Astrocyte (in vitro differentiated cells and primary cell): ENCODE measurements around the gene CACNB1. TPM values are rescaled to one million over a fixed set of nuclear protein-coding genes. Genes with fewer than 3 reads are reported as not detected.

Experiments
- DNase-seq: peaks from one replicate; pipeline ENCODE4 v3.0.0-alpha.2; 2010; ENCODE audit warnings: low read depth
- FAIRE-seq: peaks from 2 replicates; lab custom pipeline; 2011; peaks lifted over from hg19 to GRCh38; lab: Jason Lieb, UNC
- H2AFZ ChIP-seq: 2 replicates; pipeline ENCODE4 v1.6.0; 2012; ENCODE audit warnings: low read depth, low read length, inconsistent platforms
- H3K27ac ChIP-seq: 2 replicates; pipeline ENCODE4 v1.5.1; 2011; ENCODE audit warnings: low read depth, low read length, inconsistent platforms
- H3K27me3 ChIP-seq: 2 replicates; pipeline ENCODE4 v1.6.0; 2011; ENCODE audit warnings: low read length, inconsistent platforms; ENCODE audit not compliant: insufficient read depth
- H3K36me3 ChIP-seq: 2 replicates; pipeline ENCODE4 v1.5.1; 2011; ENCODE audit warnings: low read length, inconsistent platforms; ENCODE audit not compliant: insufficient read depth
- H3K4me1 ChIP-seq: 2 replicates; pipeline ENCODE4 v1.5.1; 2011; ENCODE audit warnings: low read length, inconsistent platforms; ENCODE audit not compliant: insufficient read depth
- H3K4me2 ChIP-seq: 2 replicates; pipeline ENCODE4 v1.6.0; 2012; ENCODE audit warnings: low read length, inconsistent platforms
- H3K4me3 ChIP-seq: 2 replicates; pipeline ENCODE4 v1.5.1; 2011; ENCODE audit warnings: low read depth, mild to moderate bottlenecking, low read length, inconsistent platforms; ENCODE audit not compliant: insufficient read depth
- H3K79me2 ChIP-seq: 2 replicates; pipeline ENCODE4 v1.6.0; 2012; ENCODE audit warnings: mild to moderate bottlenecking, low read length, inconsistent platforms; ENCODE audit not compliant: insufficient read depth
- H3K9ac ChIP-seq: 2 replicates; pipeline ENCODE4 v1.6.0; 2012; ENCODE audit warnings: mild to moderate bottlenecking, low read length, inconsistent platforms
- H3K9me3 ChIP-seq: 2 replicates; pipeline ENCODE4 v1.5.1; 2012; ENCODE audit warnings: low read depth, mild to moderate bottlenecking, low read length, inconsistent platforms; ENCODE audit not compliant: insufficient read depth
- H4K20me1 ChIP-seq: 2 replicates; pipeline ENCODE4 v1.6.0; 2012; ENCODE audit warnings: low read length, inconsistent platforms; ENCODE audit not compliant: insufficient read depth
- H3K27ac Mint-ChIP-seq: one replicate; pipeline ENCODE4 v1.8.0; 2021; ENCODE audit warnings: mild to moderate bottlenecking, mixed read lengths; ENCODE audit not compliant: unreplicated experiment
- H3K27me3 Mint-ChIP-seq: one replicate; pipeline ENCODE4 v1.8.0; 2021; ENCODE audit warnings: low read depth, mixed read lengths; ENCODE audit not compliant: unreplicated experiment
- H3K36me3 Mint-ChIP-seq: one replicate; pipeline ENCODE4 v1.8.0; 2021; ENCODE audit warnings: low read depth, mixed read lengths; ENCODE audit not compliant: unreplicated experiment
- H3K4me1 Mint-ChIP-seq: one replicate; pipeline ENCODE4 v1.8.0; 2021; ENCODE audit warnings: low read depth, mixed read lengths; ENCODE audit not compliant: unreplicated experiment
- H3K4me3 Mint-ChIP-seq: one replicate; pipeline ENCODE4 v1.8.0; 2021; ENCODE audit warnings: mild to moderate bottlenecking, moderate library complexity, mixed read lengths; ENCODE audit not compliant: unreplicated experiment
- H3K9me3 Mint-ChIP-seq: one replicate; pipeline ENCODE4 v1.8.0; 2021; ENCODE audit warnings: mild to moderate bottlenecking, mixed read lengths; ENCODE audit not compliant: unreplicated experiment
- EZH2 ChIP-seq: IDR thresholded peaks from 2 replicates; pipeline ENCODE4 v1.6.1; 2012; ENCODE audit warnings: mild to moderate bottlenecking, low read length, inconsistent platforms; ENCODE audit not compliant: insufficient read depth
- total RNA-seq: library from RNA; stranded (reverse); gene quantifications from 2 replicates; pipeline ENCODE4 v1.2.1, GENCODE V29; 2021
- TF ChIP-seq, protein P1 (sequence below): IDR thresholded peaks from 2 replicates; pipeline ENCODE4 v1.5.1; 2011; ENCODE audit warnings: low read depth, mild to moderate bottlenecking, inconsistent platforms, low read length, moderate library complexity; ENCODE audit not compliant: insufficient read depth

Gene CACNB1
- total RNA-seq, 1 donor from 2014 or later, result 16.6 TPM

- Histone ChIP-seq H2AFZ (no peak overlapping the region), H3K9ac (no peak overlapping the region), H3K4me3 (no peak overlapping the region), H3K27ac (no peak overlapping the region), H3K36me3 (no peaks in the 10 kb centered on the region), H3K4me1 (peaks cover 11% of the 10 kb centered on the region), H4K20me1 (no peaks in the 10 kb centered on the region), H3K9me3 (no peaks in the 10 kb centered on the region), H3K27me3 (peaks cover 21% of the 10 kb centered on the region), H3K79me2 (no peaks in the 10 kb centered on the region), H3K4me2 (no peak overlapping the region)
- Mint-ChIP-seq H3K9me3 (no peaks in the 10 kb centered on the region), H3K4me3 (no peak overlapping the region), H3K27ac (no peak overlapping the region), H3K27me3 (peaks cover 34% of the 10 kb centered on the region), H3K36me3 (peaks cover 3% of the 10 kb centered on the region), H3K4me1 (peaks cover 11% of the 10 kb centered on the region)
- TF ChIP-seq, protein P1, sequence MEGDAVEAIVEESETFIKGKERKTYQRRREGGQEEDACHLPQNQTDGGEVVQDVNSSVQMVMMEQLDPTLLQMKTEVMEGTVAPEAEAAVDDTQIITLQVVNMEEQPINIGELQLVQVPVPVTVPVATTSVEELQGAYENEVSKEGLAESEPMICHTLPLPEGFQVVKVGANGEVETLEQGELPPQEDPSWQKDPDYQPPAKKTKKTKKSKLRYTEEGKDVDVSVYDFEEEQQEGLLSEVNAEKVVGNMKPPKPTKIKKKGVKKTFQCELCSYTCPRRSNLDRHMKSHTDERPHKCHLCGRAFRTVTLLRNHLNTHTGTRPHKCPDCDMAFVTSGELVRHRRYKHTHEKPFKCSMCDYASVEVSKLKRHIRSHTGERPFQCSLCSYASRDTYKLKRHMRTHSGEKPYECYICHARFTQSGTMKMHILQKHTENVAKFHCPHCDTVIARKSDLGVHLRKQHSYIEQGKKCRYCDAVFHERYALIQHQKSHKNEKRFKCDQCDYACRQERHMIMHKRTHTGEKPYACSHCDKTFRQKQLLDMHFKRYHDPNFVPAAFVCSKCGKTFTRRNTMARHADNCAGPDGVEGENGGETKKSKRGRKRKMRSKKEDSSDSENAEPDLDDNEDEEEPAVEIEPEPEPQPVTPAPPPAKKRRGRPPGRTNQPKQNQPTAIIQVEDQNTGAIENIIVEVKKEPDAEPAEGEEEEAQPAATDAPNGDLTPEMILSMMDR, result no peak
- TF ChIP-seq EZH2, result no peak
- no peak for DNase-seq
- no peak for FAIRE-seq
These were observed 50.0 kb downstream of the CACNB1 start for GRCh38 chr17:39147221-39148185.

- Histone ChIP-seq H3K27me3 (peaks cover 18% of the 10 kb centered on the region), H3K4me1 (peaks cover 7% of the 10 kb centered on the region), H3K4me2 (no peak overlapping the region), H3K79me2 (no peaks in the 10 kb centered on the region), H3K9ac (no peak overlapping the region), H3K36me3 (no peaks in the 10 kb centered on the region), H3K27ac (no peak overlapping the region), H3K9me3 (no peaks in the 10 kb centered on the region), H2AFZ (no peak overlapping the region), H3K4me3 (no peak overlapping the region), H4K20me1 (no peaks in the 10 kb centered on the region)
- H3K4me1 Mint-ChIP-seq, result peaks cover 4% of the 10 kb centered on the region
- no peak overlapping the region for H3K27ac Mint-ChIP-seq
- TF ChIP-seq, protein P1, result no peak
- no peak for TF ChIP-seq EZH2
- H3K36me3 Mint-ChIP-seq, result peaks cover 3% of the 10 kb centered on the region
- H3K9me3 Mint-ChIP-seq, result no peaks in the 10 kb centered on the region
- DNase-seq (no peak), FAIRE-seq (no peak)
- H3K4me3 Mint-ChIP-seq, result no peak overlapping the region
- peaks cover 34% of the 10 kb centered on the region for H3K27me3 Mint-ChIP-seq
These were observed 51.2 kb downstream of the CACNB1 start for GRCh38 chr17:39146273-39146672.

- no peak for FAIRE-seq
- H3K4me1 ChIP-seq, result peaks cover 7% of the 10 kb centered on the region
- no peak overlapping the region for H3K4me2 ChIP-seq
- no peak overlapping the region for H2AFZ ChIP-seq
- no peak for TF ChIP-seq EZH2
- TF ChIP-seq, protein P1, result no peak
- no peak overlapping the region for H3K27ac ChIP-seq
- no peak overlapping the region for H3K9ac ChIP-seq
- peaks cover 9% of the 10 kb centered on the region for H3K27me3 ChIP-seq
- no peak for DNase-seq
- no peaks in the 10 kb centered on the region for H4K20me1 ChIP-seq
- no peaks in the 10 kb centered on the region for H3K36me3 ChIP-seq
- no peak overlapping the region for H3K4me3 Mint-ChIP-seq
- H3K27ac Mint-ChIP-seq, result no peak overlapping the region
- H3K79me2 ChIP-seq, result no peaks in the 10 kb centered on the region
- no peak overlapping the region for H3K4me3 ChIP-seq
- peaks cover 3% of the 10 kb centered on the region for H3K36me3 Mint-ChIP-seq
- no peaks in the 10 kb centered on the region for H3K9me3 Mint-ChIP-seq
- H3K4me1 Mint-ChIP-seq, result peaks cover 4% of the 10 kb centered on the region
- peaks cover 28% of the 10 kb centered on the region for H3K27me3 Mint-ChIP-seq
- H3K9me3 ChIP-seq, result no peaks in the 10 kb centered on the region
These were observed 52.3 kb downstream of the CACNB1 start for GRCh38 chr17:39145143-39145542.
